HG02678 (cell line): ENCODE data around the gene PEX10.
A peak's percentile ranks its signal among the peaks of the same experiment; 100 is the strongest.

ENCODE experiments used
- ATAC-seq: cut with Tn5 transposase; IDR thresholded peaks from one replicate; pipeline ENCODE4 v1.9.1; 2021; ENCODE audit warnings: mild to moderate bottlenecking, moderate library complexity; ENCODE audit not compliant: unreplicated experiment

Gene PEX10

DNA sequence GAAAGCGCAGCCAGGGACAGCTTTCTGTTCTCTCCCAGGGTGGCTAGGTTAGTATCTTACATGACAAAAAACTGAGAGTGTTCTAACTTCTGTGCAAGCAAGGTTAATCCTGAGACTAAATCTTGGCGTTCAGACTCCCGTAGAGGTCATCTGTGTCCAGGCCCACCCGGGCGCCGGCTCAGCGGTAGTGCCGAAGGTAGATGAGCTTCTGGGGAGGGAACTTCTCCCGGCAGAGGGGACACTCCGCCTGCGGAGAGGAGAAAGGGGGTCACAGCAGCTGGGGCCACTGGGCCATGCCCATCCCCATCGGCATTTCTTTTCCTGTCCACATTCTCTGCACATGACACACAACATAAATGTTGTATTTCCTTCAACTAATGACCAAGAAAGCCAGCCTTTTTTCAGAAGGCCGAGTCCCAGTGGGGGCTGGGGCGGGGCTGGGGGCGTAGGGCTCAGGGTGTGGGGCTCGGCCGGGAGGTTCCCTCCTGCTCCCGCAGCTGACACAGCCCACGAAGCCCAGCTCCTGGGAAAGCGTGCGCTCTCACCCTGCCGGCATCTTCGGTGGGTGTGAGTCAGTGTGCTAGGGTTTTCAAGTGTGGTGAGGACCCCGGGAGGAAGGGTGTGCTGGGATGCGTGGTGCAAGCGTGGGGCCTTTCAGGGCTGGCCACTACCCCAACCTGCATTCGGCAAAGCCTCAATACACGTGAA lies 6.6 kb downstream of the PEX10 start:
- ATAC-seq: no peak

DNA sequence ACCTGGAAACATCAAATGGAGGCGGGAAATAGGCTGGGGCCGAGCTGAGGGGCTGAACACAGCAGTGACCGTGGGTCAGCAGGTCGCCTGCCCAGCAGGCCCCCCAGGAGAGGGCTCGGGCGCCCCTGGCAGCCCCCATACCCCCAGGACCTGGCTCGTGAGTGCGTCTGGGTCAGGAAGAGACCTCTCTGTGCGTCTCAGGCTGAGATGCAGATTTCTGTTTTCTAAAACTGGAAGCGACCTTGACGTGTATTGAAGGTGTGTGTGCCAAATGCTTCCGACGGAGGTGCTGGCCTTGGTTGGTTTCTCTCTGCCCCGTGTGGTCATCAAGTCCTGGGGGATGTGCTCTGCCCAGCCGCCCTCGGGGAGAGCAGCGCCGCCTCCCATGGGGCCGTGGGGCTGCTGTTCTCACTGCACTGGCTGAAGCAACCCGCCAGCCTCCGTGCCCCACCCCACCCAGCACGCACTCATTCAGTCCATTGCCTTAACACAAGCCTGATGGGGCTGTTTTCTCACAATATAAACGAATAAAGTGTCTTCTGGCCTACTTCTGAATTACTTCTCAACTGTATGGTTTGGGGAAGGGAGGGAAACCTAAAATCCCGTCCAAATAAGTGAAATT lies 7.4 kb downstream of the PEX10 start:
- ATAC-seq: no peak

DNA sequence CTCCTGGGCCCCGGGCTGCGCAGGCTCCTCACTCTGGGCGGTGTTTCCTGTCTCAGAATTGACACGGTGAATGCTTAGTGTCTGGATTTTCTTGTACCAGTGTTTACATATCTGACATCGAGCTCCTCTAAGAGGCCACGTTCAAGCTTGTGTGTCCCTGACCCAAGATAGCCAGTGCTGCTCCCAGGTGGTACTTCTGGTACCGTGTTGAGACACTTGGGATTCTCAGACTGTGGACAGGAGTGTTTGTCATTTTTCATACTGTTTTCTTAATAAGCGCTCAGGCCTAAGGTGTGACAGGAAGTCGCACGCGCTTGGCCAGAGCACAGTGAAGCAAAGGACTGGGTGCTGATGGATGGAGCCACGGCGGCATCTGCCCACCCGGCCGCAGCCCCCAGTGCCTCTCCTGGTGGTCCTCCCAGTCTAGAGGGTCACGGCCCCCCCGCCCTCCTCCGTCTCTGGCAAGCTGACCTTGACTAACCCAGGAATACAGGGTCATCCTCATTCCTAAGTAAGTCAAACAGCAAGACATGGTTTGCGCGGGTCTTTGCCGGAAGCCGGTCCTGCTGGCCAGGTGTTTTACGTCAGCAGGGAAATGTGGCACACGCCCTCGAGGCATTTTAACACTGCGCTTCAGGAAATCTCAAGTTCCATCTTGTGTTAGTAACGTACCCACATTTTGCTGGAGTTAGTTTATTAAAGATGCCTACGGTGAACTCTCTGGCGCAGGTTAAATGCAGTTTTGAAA lies 8.0 kb downstream of the PEX10 start:
- no peak for ATAC-seq

DNA sequence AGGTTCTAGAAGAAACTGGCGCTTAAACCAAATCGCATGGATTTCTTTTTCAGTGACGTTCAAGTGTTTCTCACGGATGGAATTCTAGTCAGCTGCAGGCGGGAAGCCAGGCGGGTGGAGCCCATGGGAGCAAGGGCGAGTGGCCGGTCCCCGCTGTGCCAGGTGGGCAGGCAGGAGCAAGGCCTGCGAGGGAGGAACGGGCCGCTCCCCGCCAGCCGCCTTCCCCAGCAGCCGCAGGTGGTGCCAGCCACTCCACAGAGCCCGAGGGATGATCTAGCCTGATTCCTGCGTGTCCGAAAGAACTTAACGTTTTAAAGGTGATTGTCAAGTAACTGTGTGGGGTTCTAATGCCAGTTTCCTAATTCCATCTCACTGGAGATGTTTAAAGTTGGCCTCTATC lies 9.1 kb downstream of the PEX10 start:
- no peak for ATAC-seq

DNA sequence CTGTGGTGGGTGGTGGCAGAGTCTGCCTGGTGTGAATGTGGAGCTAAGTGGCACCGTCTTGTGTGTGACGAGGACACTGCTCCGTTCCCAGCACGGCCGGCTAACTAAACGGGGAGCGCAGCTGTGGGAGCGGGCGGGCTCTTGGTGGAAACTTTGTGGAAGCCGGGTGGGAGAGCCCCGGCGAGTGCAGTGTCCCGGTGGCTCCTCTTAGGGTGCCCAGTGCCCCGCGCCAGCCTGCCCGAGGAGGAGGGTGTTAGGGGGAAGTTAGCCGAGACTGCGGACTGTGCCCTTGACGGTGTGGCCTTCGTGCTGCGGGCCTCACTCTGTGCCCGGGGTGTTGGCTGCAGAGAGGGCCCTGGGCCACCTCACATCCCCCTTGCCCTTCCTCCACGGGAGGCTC lies 9.9 kb downstream of the PEX10 start:
- ATAC-seq: no peak

DNA sequence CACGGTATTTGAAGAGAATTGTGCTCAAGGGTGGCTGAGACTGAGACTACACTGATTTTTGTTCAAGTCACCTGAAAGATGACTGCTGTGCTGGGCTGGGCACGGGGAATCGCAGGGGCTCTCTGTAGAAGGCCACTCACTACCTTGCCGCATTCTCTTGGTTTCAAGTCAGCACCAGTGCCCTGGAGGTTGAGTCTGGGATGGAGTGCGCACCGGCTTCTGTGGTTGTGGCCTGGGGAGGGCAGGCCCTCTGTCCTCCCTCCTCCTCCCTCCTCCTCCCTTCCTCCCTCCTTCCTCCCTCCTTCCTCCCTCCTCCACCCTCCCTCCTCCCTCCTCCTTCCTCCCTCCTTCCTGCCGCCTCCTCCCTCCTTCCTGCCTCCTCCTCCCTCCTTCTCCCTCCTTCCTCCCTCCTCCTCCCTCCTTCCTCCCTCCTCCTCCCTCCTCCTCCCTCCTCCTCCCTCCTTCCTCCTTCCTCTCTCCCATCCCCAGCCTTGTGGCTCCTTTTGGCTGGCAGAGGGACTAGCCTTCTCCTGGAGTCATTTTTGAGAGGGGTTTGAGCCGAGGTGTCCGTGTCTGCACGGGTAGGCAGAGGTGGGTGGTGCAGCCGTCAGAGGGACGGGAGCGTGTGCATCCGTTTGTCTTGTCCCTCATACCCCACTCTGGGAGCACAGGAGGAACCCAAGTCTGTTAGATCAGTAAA lies 11.3 kb downstream of the PEX10 start:
- no peak for ATAC-seq

DNA sequence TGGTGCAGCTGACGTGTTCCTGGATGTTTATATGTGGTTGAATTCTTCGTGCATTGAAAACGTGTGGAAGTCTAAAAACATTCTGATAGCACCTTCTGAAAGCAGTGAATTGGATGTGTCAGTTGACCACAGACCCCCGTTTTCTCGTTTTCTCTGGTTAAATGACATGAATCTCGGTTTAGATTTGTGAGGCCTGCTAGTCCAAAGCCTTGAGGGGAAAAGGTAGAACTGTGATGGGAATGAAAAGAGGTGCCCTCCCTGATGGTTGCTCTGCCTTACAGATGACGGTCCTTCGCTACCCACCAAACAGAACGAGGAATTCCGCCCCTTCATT lies 11.8 kb downstream of the PEX10 start:
- ATAC-seq: no peak

DNA sequence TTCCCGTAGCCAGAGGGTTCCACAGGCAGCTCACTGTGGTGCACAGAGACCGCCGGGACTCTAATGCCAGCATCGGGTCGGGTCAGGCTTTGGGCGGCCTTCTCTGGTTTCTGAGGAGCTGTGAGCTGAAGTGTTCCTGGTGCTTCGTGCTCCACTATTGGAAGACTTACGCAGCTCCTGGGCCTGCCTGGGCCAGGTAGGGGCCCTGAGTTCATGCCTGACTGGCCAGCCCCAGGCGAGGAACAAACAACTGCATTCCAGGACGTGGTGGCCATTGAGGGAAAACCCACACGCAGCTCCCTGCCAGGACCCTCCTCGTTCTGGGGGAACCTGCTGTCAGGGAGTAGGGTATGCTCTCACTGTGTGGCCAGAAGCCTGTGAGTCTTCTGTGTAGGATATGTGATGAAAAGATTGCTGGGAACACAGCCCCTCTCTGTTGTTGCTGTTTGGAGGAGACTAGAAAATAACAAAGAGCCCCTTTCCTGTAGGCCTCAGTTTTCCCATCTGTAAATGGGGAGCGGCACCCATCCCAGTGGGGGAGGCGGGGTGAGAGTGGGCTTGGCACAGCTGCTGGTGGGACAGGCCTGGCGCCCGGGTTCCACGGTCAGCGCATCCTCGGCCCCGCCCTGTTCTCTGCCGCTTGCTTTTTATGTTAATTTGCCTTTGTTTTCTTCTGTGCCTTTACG lies 12.3 kb downstream of the PEX10 start:
- no peak for ATAC-seq

DNA sequence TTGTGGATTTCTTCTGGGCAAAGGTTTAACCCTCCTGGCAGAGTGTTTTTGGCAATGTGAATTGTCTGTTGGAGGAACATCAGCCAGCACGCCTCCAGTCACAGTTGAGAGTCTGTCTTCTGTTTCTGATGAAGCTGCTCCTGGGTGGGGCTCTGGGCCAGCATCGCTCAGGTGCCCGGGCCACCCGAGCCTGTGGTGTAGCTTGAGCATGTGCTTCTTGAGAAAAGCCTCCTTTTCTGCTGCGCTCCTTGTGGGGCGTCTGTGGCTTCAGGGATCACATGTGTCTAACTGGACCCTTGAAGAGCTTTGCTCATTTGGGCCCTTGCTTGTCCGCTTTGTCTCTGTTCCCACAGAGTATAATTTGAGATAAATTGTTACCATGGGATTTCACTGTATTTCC lies 13.5 kb downstream of the PEX10 start:
- ATAC-seq: no peak

DNA sequence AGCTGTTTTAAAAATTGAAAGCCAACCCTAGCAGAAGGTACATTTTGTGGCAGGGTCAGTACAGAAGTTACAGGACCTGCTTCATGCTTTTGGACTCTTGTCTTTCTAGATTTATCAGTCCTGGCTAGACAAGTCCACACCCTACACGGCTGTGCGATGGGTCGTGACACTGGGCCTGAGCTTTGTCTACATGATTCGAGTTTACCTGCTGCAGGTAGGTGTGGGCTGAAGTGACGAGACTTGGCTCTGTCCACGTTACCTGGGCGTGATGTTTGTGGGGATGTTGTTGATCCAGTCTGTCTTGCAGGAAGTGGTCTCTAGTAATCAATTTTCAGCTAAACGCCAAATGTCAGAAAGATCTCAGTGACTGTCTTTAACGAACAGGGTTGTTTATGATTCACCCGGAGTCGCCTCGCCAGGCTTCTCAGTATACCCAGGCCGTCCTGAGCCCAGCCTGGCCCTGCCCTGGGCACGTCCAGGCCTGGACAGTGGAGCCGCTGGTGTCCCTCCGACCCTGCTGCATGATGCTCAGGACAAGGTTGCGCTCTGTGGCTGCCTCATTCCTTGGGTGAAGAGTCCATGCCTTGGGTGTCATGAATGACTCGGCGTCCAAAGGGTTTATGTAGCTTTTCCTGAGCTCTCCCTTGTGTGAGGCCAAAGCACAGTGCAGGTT lies 15.2 kb downstream of the PEX10 start:
- no peak for ATAC-seq

DNA sequence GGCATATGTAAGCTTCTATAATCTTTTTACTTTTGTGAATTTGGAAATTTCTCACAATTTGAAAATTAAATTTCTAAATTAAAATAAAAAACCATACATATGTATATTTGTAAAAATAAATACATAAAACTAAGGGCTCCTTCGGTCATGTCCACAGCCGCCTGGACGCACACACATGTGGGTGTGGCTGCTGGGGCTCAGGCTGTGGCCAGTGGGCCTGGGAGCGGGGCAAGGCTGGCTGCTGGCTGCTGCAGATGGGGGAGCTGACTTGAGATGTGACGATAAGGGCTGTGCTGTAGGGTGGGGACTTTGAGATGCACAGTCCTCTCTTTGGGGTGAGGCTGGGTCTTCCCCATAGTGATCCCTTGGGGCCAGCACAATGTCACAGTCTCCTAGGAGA lies 15.9 kb downstream of the PEX10 start:
- ATAC-seq: no peak

DNA sequence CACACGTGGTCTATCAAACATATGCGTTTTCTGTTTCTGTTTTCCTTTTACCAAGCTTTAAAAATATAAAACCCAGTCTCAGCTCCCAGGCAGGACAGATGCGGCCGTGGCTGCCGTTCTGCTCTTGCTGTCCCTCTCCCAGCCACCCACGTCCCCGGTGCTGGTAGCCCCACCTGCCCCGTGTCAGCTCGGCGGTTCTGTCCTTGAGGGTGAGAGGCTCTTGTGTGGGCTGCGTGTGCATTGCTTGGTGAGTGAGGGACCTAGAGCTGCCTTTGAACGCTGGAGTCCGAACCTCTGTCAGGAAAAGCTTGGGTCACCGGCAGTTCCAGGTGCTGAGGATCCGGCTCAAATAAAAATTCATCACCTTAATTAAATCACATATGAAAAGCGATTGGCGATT lies 16.3 kb downstream of the PEX10 start:
- ATAC-seq: no peak

DNA sequence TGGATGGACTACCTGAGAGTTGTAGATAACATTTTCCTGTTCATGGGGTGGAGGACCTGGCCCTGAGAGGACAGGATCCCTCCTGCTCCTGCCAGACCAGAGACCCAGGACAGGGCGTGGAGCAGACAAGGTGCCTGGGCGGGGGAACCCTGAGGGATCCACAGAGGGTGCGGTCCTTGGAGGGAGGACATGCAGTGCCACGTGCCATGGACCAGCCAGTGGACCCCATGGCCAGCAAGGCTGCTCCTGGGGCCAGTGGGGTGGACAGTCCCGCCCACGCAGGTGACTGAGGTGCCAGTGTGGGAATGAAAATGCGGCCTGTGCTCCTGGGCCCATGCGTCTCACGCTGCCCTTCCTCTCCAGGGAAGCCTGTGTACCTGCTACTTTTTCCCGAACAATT lies 17.1 kb downstream of the PEX10 start:
- ATAC-seq: no peak

DNA sequence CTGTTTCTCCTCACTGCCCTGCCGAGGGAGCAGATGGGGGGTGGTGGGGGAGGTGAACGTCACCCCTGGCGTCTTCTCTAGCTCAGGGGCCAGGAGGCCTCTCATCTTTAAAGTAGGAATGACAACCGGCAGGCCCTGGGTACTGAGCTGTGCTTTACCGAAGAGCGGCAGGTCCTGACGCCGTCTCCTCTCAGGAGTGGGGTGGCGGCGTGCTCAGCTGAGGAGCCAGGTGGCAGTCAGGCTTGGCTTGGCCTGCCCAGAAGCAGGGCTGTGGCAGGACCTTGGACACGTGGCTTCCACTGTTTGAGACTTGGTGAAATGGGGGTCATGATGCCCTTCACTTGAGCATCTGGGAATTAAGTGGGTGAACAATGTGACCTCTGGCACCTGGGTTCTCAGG lies 17.6 kb downstream of the PEX10 start:
- ATAC-seq: no peak

DNA sequence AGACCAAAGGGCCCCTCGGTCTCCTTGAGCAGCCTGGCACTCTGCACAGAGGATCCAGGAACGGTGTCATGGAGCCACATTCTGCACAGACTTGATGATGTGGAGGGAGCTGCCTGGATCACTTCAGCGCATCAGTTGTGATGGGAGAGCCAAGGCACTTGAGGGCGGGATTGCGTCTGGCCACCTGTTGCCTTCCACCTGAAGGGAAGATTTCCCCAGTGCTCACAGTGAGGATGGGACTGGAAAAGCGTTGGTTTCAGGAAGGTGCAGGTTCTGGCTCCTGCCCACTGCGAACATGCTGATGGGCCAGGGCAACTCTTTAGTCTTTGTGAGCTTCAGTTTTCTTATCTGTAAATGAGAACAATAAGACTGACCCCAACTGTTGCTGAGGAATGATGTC lies 18.1 kb downstream of the PEX10 start:
- ATAC-seq: no peak

DNA sequence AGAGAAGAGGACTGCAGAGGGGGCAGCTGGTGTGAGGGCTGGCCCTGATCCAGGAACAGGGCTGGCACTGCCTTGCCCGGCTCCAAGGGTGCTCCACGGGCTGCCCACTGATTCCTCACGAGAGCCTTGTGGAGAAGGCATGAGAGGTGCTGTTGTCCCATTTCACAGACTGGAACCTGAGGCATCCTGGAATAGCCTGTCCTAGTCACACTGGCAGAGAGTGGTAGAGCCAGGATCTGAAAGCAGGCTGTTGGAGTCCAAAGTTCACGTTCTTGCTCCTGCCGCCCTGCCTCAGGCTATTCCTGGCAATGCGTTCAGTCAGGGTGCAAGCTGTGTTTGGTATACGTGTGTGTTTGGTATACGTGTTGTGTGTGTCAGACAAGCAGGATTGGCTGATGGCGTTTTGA lies 18.9 kb downstream of the PEX10 start:
- ATAC-seq: no peak

DNA sequence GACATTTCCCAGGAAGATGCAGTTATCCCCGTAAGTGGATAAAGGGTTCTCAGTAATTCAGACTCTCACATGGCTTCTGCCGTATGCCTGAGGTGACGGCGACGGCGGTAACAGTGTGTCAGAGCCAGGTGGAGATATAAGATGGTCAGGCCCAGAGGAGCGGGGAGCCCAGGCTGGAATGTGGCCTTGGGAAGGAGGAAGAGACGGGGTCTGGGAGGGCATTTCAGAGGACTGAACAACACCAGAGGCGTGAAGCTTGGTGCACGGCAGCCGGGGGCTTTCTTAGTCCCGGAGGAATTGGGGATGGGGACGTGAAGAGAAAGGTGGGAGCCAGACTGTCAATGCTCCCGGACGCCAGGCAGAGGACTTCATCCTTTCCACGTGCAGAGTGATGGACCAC lies 19.7 kb downstream of the PEX10 start:
- no peak for ATAC-seq

DNA sequence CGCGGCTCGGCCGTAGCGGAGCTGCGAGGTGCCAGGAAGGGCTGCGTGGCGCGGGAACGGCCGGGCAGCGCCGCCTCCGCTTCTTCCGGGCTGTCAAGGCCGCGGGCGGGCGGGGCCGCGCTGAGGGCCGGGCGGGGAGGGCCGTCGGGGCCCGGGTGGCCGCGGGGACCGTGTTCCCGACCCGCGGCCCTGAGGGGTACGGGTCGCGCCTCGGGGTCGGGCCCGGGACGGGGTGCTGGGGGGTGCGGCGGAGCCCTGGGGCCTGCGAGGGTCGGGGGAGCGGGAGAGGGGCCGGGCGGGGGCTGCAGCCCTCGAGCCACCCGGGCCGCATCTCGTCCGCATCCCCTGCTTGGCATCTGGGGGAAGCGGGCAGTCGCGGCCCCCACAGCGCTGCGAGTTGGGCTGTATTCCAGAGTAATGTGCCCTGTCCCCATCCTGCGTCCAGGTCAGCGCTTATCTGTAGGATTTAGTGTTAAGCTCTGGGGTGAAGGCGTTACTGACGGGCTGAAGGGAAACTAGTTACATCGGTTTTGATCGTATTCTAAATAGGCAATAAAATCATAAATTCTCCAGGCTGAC lies 20.3 kb downstream of the PEX10 start:
- ATAC-seq: peak; percentile 20

DNA sequence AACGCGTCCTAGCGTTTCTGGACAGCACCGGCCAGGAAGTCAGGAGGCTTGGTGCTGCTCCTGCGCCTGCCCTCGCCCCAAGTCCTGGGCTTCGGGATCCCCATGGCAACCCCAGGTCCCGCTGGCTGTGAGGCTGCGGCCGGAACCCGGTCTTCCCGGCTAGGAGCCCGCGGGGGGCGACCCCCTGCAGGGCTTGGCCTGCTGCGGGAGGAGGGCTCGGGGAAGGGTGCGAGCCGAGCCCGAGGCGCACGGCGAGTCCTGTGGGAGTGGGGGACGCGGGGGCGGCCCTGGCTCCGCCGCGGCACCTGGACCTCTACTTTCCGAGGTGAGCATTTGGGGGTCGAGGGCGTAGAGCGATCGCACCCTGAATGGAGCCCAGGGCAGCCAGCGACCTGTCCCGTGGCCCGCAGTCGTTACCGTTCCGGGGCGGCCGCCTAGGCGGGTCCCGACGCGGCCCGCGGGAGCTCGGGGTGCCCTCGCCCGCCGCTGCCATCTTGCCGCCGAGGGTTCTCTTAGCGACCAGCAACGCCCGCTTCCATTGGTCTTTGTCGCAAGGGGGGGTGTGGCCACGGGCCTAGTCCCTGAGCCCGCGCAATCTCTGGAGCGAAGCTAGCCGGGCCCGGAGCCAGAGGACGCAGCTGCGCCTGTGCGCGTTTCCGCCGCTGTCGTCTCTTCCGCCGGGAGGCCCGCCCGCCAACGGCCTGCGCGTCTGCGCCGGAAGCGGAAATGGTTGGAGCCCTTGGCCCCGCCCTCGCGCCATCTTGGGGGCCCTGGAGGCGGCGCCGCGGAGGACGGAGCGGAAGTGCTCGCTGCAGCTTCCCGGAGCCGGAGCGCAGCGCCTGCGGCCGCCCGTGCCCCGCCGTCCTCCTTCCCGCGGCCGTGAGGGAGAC lies 21.1 kb downstream of the PEX10 start, which contains the start of the genes MORN1 and RER1:
Gene MORN1 (minus strand): TSS at position 514 of the 890 bp plus-strand sequence. CDS start 21 bp downstream, at position 493.
Gene RER1 (plus strand): TSS at position 801 of the 890 bp plus-strand sequence. CDS start 3,950 bp downstream, outside the sequence.
- ATAC-seq: peak; percentile 85
